Measurements from ENCODE around the gene KNCN. TPM values are rescaled to one million over a fixed set of nuclear protein-coding genes. Genes with fewer than 3 reads are reported as not detected.

KNCN gene
- total and polyA plus RNA-seq, 2 experiments from 2014 or later: not detected

- Histone ChIP-seq H3F3A (replicated peaks; ENCODE audit: low read depth) (peaks cover 18% of the 10 kb centered on the region; the same call in 1 of the 2 replicates), H2AFZ (no peak overlapping the region), H4K20me1 (replicated peaks; ENCODE audit: insufficient read depth) (peaks cover 11% of the 10 kb centered on the region; the same call in 1 of the 2 replicates), H3K4me2 (no peak overlapping the region), H3K27ac (ENCODE audit: low read depth) (no peak overlapping the region), H3K36me3 (ENCODE audit: insufficient read depth) (no peaks in the 10 kb centered on the region), H3K9me2 (ENCODE audit: insufficient read depth) (no peaks in the 10 kb centered on the region), H3K27me3 (ENCODE audit: insufficient read depth) (peaks cover 96% of the 10 kb centered on the region), H3K4me1 (ENCODE audit: insufficient read depth) (peaks cover 47% of the 10 kb centered on the region), H3K4me3 (no peak overlapping the region), H3K79me2 (replicated peaks; ENCODE audit: insufficient read depth) (no peaks in the 10 kb centered on the region)
- peaks cover 40% of the 10 kb centered on the region for H3K4me1 Mint-ChIP-seq
- no peaks in the 10 kb centered on the region for H3K9me3 Mint-ChIP-seq
- DNase-seq (ENCODE audit: low spot score) (no peak), ATAC-seq (no peak)
- H3K27me3 Mint-ChIP-seq (ENCODE audit: insufficient read depth, low read depth, poor library complexity): peaks cover 57% of the 10 kb centered on the region
- TF ChIP-seq ZNF331 (CRISPR knock-in tag; IDR thresholded peaks at IDR 0.05; ENCODE audit: low read depth) (no peak), ZNF114 (CRISPR knock-in tag; IDR thresholded peaks at IDR 0.05) (no peak), EZH2 (IDR thresholded peaks at IDR 0.05; ENCODE audit: low read depth, unreplicated experiment) (no peak), CTCF (conservative IDR thresholded peaks at IDR 0.05; ENCODE audit: low read depth in 2 of 2) (no peak), NANOG (IDR thresholded peaks at IDR 0.05; ENCODE audit: borderline replicate concordance) (no peak), ETS1 (IDR thresholded peaks at IDR 0.05) (no peak), ZNF462 (CRISPR knock-in tag; IDR thresholded peaks at IDR 0.05) (no peak), EZH2phosphoT487 (IDR thresholded peaks at IDR 0.05; ENCODE audit: unreplicated experiment) (no peak)
- no peak overlapping the region for H3K27ac Mint-ChIP-seq
- no peaks in the 10 kb centered on the region for H3K36me3 Mint-ChIP-seq (ENCODE audit: low read depth)
- H3K4me3 Mint-ChIP-seq: no peak overlapping the region
These were observed 55.7 kb downstream of the KNCN start for GRCh38 chr1:46495778-46496177.

Other genes starting within 250 kb of the KNCN start
- 52.8 and 69.4 TPM in 2 replicates for gene LRRC41, start 248.0 kb downstream of the KNCN start, total RNA-seq (2014; rRNA removed; shearing (Covaris generic))
- 19.0 and 20.1 TPM in 2 replicates for gene LRRC41, start 248.0 kb downstream of the KNCN start, polyA plus RNA-seq (2016; fragmentation: Nextera tagmentation; extraction: Ambion mirVana)
- gene UQCRH, start 247.9 kb downstream of the KNCN start, total RNA-seq (2014; rRNA removed; shearing (Covaris generic)): 579 and 750 TPM in 2 replicates
- gene UQCRH, start 247.9 kb downstream of the KNCN start, polyA plus RNA-seq (2016; fragmentation: Nextera tagmentation; extraction: Ambion mirVana): 1,330 and 1,384 TPM in 2 replicates
- 11.6 and 18.6 TPM in 2 replicates for gene NSUN4, start 210.8 kb downstream of the KNCN start, total RNA-seq (2014; rRNA removed; shearing (Covaris generic))
- gene NSUN4, start 210.8 kb downstream of the KNCN start, polyA plus RNA-seq (2016; fragmentation: Nextera tagmentation; extraction: Ambion mirVana): 7.4 and 8.9 TPM in 2 replicates
- gene FAAH, start 157.3 kb downstream of the KNCN start, total RNA-seq (2014; rRNA removed; shearing (Covaris generic)): 17.9 and 24.0 TPM in 2 replicates
- 10.7 and 12.3 TPM in 2 replicates for gene FAAH, start 157.3 kb downstream of the KNCN start, polyA plus RNA-seq (2016; fragmentation: Nextera tagmentation; extraction: Ambion mirVana)
- not detected in 2 replicates for gene DMBX1, start 61.8 kb downstream of the KNCN start, total RNA-seq (2014; rRNA removed; shearing (Covaris generic))
- 0.11 TPM in 1 of 2 replicates, not detected in the other for gene DMBX1, start 61.8 kb downstream of the KNCN start, polyA plus RNA-seq (2016; fragmentation: Nextera tagmentation; extraction: Ambion mirVana)
- 9.7 and 11.8 TPM in 2 replicates for gene MKNK1, start 52.6 kb upstream of the KNCN start, total RNA-seq (2014; rRNA removed; shearing (Covaris generic))
- 15.3 and 20.5 TPM in 2 replicates for gene MKNK1, start 52.6 kb upstream of the KNCN start, polyA plus RNA-seq (2016; fragmentation: Nextera tagmentation; extraction: Ambion mirVana)
- 6.2 and 6.3 TPM in 2 replicates for gene MOB3C, start 65.2 kb upstream of the KNCN start, total RNA-seq (2014; rRNA removed; shearing (Covaris generic))
- 0.78 and 1.1 TPM in 2 replicates for gene MOB3C, start 65.2 kb upstream of the KNCN start, polyA plus RNA-seq (2016; fragmentation: Nextera tagmentation; extraction: Ambion mirVana)
- gene ATPAF1, start 116.7 kb upstream of the KNCN start, total RNA-seq (2014; rRNA removed; shearing (Covaris generic)): 45.9 and 67.6 TPM in 2 replicates
- 35.9 and 41.2 TPM in 2 replicates for gene ATPAF1, start 116.7 kb upstream of the KNCN start, polyA plus RNA-seq (2016; fragmentation: Nextera tagmentation; extraction: Ambion mirVana)
- gene TEX38, start 120.2 kb upstream of the KNCN start, total RNA-seq (2014; rRNA removed; shearing (Covaris generic)): not detected in 2 replicates
- 0.37 TPM in 1 of 2 replicates, not detected in the other for gene TEX38, start 120.2 kb upstream of the KNCN start, polyA plus RNA-seq (2016; fragmentation: Nextera tagmentation; extraction: Ambion mirVana)
- 48.7 and 49.0 TPM in 2 replicates for gene EFCAB14, start 167.5 kb upstream of the KNCN start, total RNA-seq (2014; rRNA removed; shearing (Covaris generic))
- 20.8 and 23.3 TPM in 2 replicates for gene EFCAB14, start 167.5 kb upstream of the KNCN start, polyA plus RNA-seq (2016; fragmentation: Nextera tagmentation; extraction: Ambion mirVana)
- gene CYP4B1, start 247.4 kb upstream of the KNCN start, total RNA-seq (2014; rRNA removed; shearing (Covaris generic)): 0.16 TPM in 1 of 2 replicates, not detected in the other
- gene CYP4B1, start 247.4 kb upstream of the KNCN start, polyA plus RNA-seq (2016; fragmentation: Nextera tagmentation; extraction: Ambion mirVana): not detected in 2 replicates